HepG2 (cell line): ENCODE measurements around the gene RREB1. TPM values are rescaled to one million over a fixed set of nuclear protein-coding genes. Genes with fewer than 3 reads are reported as not detected.

Experiments
- ATF1 ChIP-seq: IDR thresholded peaks from 2 replicates; pipeline ENCODE4 v1.6.1; 2016; ENCODE audit warnings: mild to moderate bottlenecking, control low read depth
- ATF3 ChIP-seq: sonication (generic); formaldehyde crosslinking; IDR thresholded peaks from 2 replicates; pipeline ENCODE4 v1.4.0; 2020; ENCODE audit warnings: missing genetic modification reagents
- ATF7-NPFF ChIP-seq: sonication (generic); formaldehyde crosslinking; IDR thresholded peaks from 2 replicates; pipeline ENCODE4 v1.8.1; 2023; ENCODE audit warnings: mild to moderate bottlenecking, low read depth, missing genetic modification reagents, moderate library complexity
- DBP ChIP-seq: sonication (generic); formaldehyde crosslinking; IDR thresholded peaks from 2 replicates; pipeline ENCODE4 v1.4.0; 2020; ENCODE audit warnings: missing genetic modification reagents; ENCODE audit errors: not compliant biosample characterization
- EED ChIP-seq: sonication (generic); formaldehyde crosslinking; IDR thresholded peaks from 2 replicates; pipeline ENCODE4 v1.5.0; 2020; ENCODE audit warnings: mild to moderate bottlenecking, missing genetic modification reagents
- FOXA3 ChIP-seq: IDR thresholded peaks from 2 replicates; pipeline ENCODE4 v1.6.1; 2016; ENCODE audit warnings: missing genetic modification reagents, missing compliant biosample characterization
- GTF3A ChIP-seq: sonication (generic); formaldehyde crosslinking; conservative IDR thresholded peaks from 2 replicates; pipeline ENCODE4 v1.4.0; 2020; ENCODE audit warnings: mild to moderate bottlenecking, missing genetic modification reagents
- IKZF1 ChIP-seq: fragments of 450-650 bp; IDR thresholded peaks from 2 replicates; pipeline ENCODE4 v1.7.1; 2016
- MEIS2 ChIP-seq: sonication (generic); formaldehyde crosslinking; IDR thresholded peaks from 2 replicates; pipeline ENCODE4 v1.9.0; 2021; ENCODE audit warnings: mild to moderate bottlenecking, missing genetic modification reagents
- PBX2 ChIP-seq: IDR thresholded peaks from 2 replicates; pipeline ENCODE4 v1.6.1; 2016; ENCODE audit warnings: control low read depth
- RAD51 ChIP-seq: fragments of 450-650 bp; IDR thresholded peaks from 2 replicates; pipeline ENCODE4 v1.6.1; 2016; ENCODE audit warnings: borderline replicate concordance
- TBL1XR1 ChIP-seq: fragments of 150-350 bp; IDR thresholded peaks from 2 replicates; pipeline ENCODE4 v1.6.1; 2014; ENCODE audit warnings: borderline replicate concordance, low read length; ENCODE audit not compliant: partially characterized antibody
- TMF1 ChIP-seq: sonication (generic); formaldehyde crosslinking; IDR thresholded peaks from 2 replicates; pipeline ENCODE4 v1.8.1; 2022; ENCODE audit warnings: low read depth, missing genetic modification reagents
- TP53 ChIP-seq: sonication (generic); formaldehyde crosslinking; conservative IDR thresholded peaks from 2 replicates; pipeline ENCODE4 v1.4.0; 2020; ENCODE audit warnings: missing genetic modification reagents
- ZBTB37 ChIP-seq: sonication (generic); formaldehyde crosslinking; IDR thresholded peaks from 2 replicates; pipeline ENCODE4 v1.4.0; 2020; ENCODE audit warnings: mild to moderate bottlenecking, missing genetic modification reagents
- ZBTB44 ChIP-seq: sonication (generic); formaldehyde crosslinking; IDR thresholded peaks from 2 replicates; pipeline ENCODE4 v1.4.0; 2020; ENCODE audit warnings: missing genetic modification reagents
- ZKSCAN8 ChIP-seq: IDR thresholded peaks from 2 replicates; pipeline ENCODE4 v1.6.1; 2016; ENCODE audit warnings: borderline replicate concordance, missing genetic modification reagents, missing compliant biosample characterization
- ZNF580 ChIP-seq: IDR thresholded peaks from 2 replicates; pipeline ENCODE4 v1.6.1; 2016; ENCODE audit warnings: low read depth, borderline replicate concordance
- ZNF761 ChIP-seq: sonication (generic); formaldehyde crosslinking; conservative IDR thresholded peaks from 2 replicates; pipeline ENCODE4 v1.4.0; 2020; ENCODE audit warnings: mild to moderate bottlenecking, missing genetic modification reagents
- ZSCAN5A ChIP-seq: sonication (generic); formaldehyde crosslinking; IDR thresholded peaks from 2 replicates; pipeline ENCODE4 v1.8.0; 2022; ENCODE audit warnings: mild to moderate bottlenecking, missing genetic modification reagents, borderline replicate concordance
- ZZZ3 ChIP-seq: sonication (generic); formaldehyde crosslinking; IDR thresholded peaks from 2 replicates; pipeline ENCODE4 v1.4.0; 2020; ENCODE audit warnings: missing genetic modification reagents, mild to moderate bottlenecking, borderline replicate concordance
- polyA plus RNA-seq, 8 experiments: library from polyadenylated mRNA; depleted of rRNA in 3 of 8; stranded (reverse) in 7 of 8; unstranded in 1 of 8; fragments of >200 nt; fragmentation: Illumina TruSeq in 4 of 8; extraction: Trizol in 4 of 8; gene quantifications; 2 replicates each; pipeline versions ENCODE4 v1.2.1 to v1.2.3, GENCODE V29; 2011 to 2016; ENCODE audit warnings: low read depth in 4 of 8, missing spikeins in 1 of 8, mixed read lengths in 1 of 8; ENCODE audit not compliant: insufficient read depth in 1 of 8
- total RNA-seq, 5 experiments: library from RNA; depleted of rRNA; stranded (reverse); fragments of >200 nt; fragmentation: Illumina TruSeq; extraction: Trizol; gene quantifications; 2 replicates each; pipeline ENCODE4 v1.2.3, GENCODE V29; 2016; ENCODE audit warnings: low read depth in 1 of 5

The RREB1 gene
- total and polyA plus RNA-seq, 2 of the 13 experiments (the other 11 are each of a cell fraction or from before 2014, with no cell fraction given): 6.1 to 23.2 TPM

GRCh38 chr6:7140631-7141378 lies 33.0 kb downstream of the RREB1 start (continued):
- no peak; the same call in 1 of the 2 replicates for TF ChIP-seq ATF1 (CRISPR knock-in tag)
- TF ChIP-seq PBX2: peak; percentile 79
- no peak for TF ChIP-seq ZBTB37 (CRISPR knock-in tag)
- no peak for TF ChIP-seq GTF3A (CRISPR knock-in tag)
- TF ChIP-seq TMF1: peak; percentile 95
- no peak for TF ChIP-seq ZKSCAN8 (CRISPR knock-in tag)
- peak; percentile 54; the same call in 1 of the 2 replicates for TF ChIP-seq EED (CRISPR knock-in tag)
- TF ChIP-seq FOXA3: 0 out of 2 replicates have a peak, but pooled peaks have one; percentile 36
- TF ChIP-seq TP53 (CRISPR knock-in tag): no peak; the same call in 1 of the 2 replicates
- TF ChIP-seq ZBTB44 (CRISPR knock-in tag): peak; percentile 33; the same call in 1 of the 2 replicates
- TF ChIP-seq MEIS2: peak; percentile 84; the same call in 1 of the 2 replicates
- peak; percentile 87 for TF ChIP-seq ATF7-NPFF (CRISPR knock-in tag)
- TF ChIP-seq ATF3: peak; percentile 40; the same call in 1 of the 2 replicates
- TF ChIP-seq IKZF1: no peak
- no peak for TF ChIP-seq RAD51
- peak; percentile 65; the same call in 1 of the 2 replicates for TF ChIP-seq ZNF761 (CRISPR knock-in tag)
- TF ChIP-seq TBL1XR1: no peak
- TF ChIP-seq DBP (CRISPR knock-in tag): no peak
- TF ChIP-seq ZNF580 (CRISPR knock-in tag): peak; percentile 86; the same call in 1 of the 2 replicates
- no peak for TF ChIP-seq ZZZ3 (CRISPR knock-in tag)
- peak; percentile 78; the same call in 1 of the 2 replicates for TF ChIP-seq ZSCAN5A (CRISPR knock-in tag)
